Eye (tissue), 1 donor: ENCODE results near the gene CLCN2.
A peak's percentile ranks its signal among the peaks of the same experiment; 100 is the strongest.

Experiments
- DNase-seq: peaks from one replicate; pipeline ENCODE4 v3.0.0-alpha.2; 2015

CLCN2 gene

GRCh38 chr3:184322731-184323487, 38.5 kb downstream of the CLCN2 start:
- DNase-seq = no peak

GRCh38 chr3:184321666-184322065, 39.7 kb downstream of the CLCN2 start:
- no peak for DNase-seq

- DNase-seq = peak; percentile 32
These were observed 41.3 kb downstream of the CLCN2 start for GRCh38 chr3:184320104-184320445.

- no peak for DNase-seq
These were observed 44.2 kb downstream of the CLCN2 start for GRCh38 chr3:184317201-184317600.

GRCh38 chr3:184316792-184317191, 44.6 kb downstream of the CLCN2 start:
- DNase-seq = no peak

GRCh38 chr3:184315871-184316661, 45.3 kb downstream of the CLCN2 start:
- DNase-seq = no peak

GRCh38 chr3:184315543-184315867, 45.9 kb downstream of the CLCN2 start:
- DNase-seq = no peak

- peak; percentile 79 for DNase-seq
These were observed 46.5 kb downstream of the CLCN2 start for GRCh38 chr3:184314700-184315542.

- DNase-seq = peak; percentile 96
These were observed 47.1 kb downstream of the CLCN2 start, which contains the start of gene EIF4G1 for GRCh38 chr3:184314363-184314699. Gene EIF4G1, plus strand, starts transcription at chr3:184314606. Its CDS starts 1,191 bp downstream, at chr3:184315797.

- DNase-seq = no peak
These were observed 49.8 kb downstream of the CLCN2 start for GRCh38 chr3:184311633-184312032.

GRCh38 chr3:184308744-184309143, 52.7 kb downstream of the CLCN2 start:
- no peak for DNase-seq

- DNase-seq = no peak
These were observed 53.5 kb downstream of the CLCN2 start for GRCh38 chr3:184307915-184308314.

GRCh38 chr3:184306341-184306972, 54.9 kb downstream of the CLCN2 start:
- DNase-seq = no peak

GRCh38 chr3:184305577-184305976, 55.8 kb downstream of the CLCN2 start:
- DNase-seq = no peak

- no peak for DNase-seq
These were observed 61.1 kb downstream of the CLCN2 start for GRCh38 chr3:184300378-184300720.

GRCh38 chr3:184299488-184300377, 61.7 kb downstream of the CLCN2 start:
- no peak for DNase-seq

- DNase-seq = peak; percentile 98
These were observed 62.5 kb downstream of the CLCN2 start, which contains the start of gene PSMD2 for GRCh38 chr3:184298759-184299487. Gene PSMD2, plus strand, starts transcription at chr3:184299241. Its CDS starts 26 bp downstream, at chr3:184299267.

GRCh38 chr3:184296616-184297015, 64.8 kb downstream of the CLCN2 start:
- no peak for DNase-seq
